Measurements from ENCODE around the gene ARID3B. TPM values are rescaled to one million over a fixed set of nuclear protein-coding genes. Genes with fewer than 3 reads are reported as not detected.

The ARID3B gene
- total and polyA plus RNA-seq, 2 of the 13 experiments (the other 11 are each of a cell fraction or from before 2014, with no cell fraction given) = 5.3 to 12.8 TPM

GRCh38 chr15:74525945-74526344 lies 15.1 kb upstream of the ARID3B start (continued):
- no peak for TF ChIP-seq MAX (IDR thresholded peaks at IDR 0.05)
- TF ChIP-seq ATF3 (CRISPR knock-in tag; IDR thresholded peaks at IDR 0.05) = no peak
- TF ChIP-seq NPAS2 (CRISPR knock-in tag; IDR thresholded peaks at IDR 0.05; ENCODE audit: borderline replicate concordance) = no peak
- no peak for TF ChIP-seq SNAPC5 (CRISPR knock-in tag; IDR thresholded peaks at IDR 0.05; ENCODE audit: borderline replicate concordance)

- peaks cover 17% of the 10 kb centered on the region for H3K4me1 ChIP-seq (ENCODE audit: insufficient read depth, low read length)
- ChIA-PET CTCF (ENCODE audit: low intra/inter-chr PET ratio, low total read pairs) (no interaction called here), POLR2A (no interaction called here)
- no peak for ATAC-seq
- H3K27ac ChIP-seq (ENCODE audit: extremely low read length, insufficient read depth, low read length) = no peak overlapping the region
- no TSS peak for BruUV-seq (replicated peaks)
- H3K9ac ChIP-seq (ENCODE audit: insufficient read depth, low read depth, low read length) = no peak overlapping the region
- FAIRE-seq = no peak
- H3K9me3 ChIP-seq (ENCODE audit: low read length) = no peaks in the 10 kb centered on the region
- in situ Hi-C loops (cut with HindIII; ENCODE audit: extremely low pct_ligation_motif_present, low pct_unique_long_range_greater_than_20kb) = no loop called here
- H3K4me2 ChIP-seq (ENCODE audit: low read depth, low read length) = no peak overlapping the region
- DNase-seq (ENCODE audit: low spot score) = no peak
- H3K4me3 ChIP-seq (replicated peaks in 1 of 3; ENCODE audit: insufficient read depth in 1 of 3, low read depth in 2 of 3, low read length in 3 of 3) = no peak overlapping the region
- H3K79me2 ChIP-seq (ENCODE audit: insufficient read depth, low read length) = no peaks in the 10 kb centered on the region
- WGBS (ENCODE audit: low lambda C conversion rate) = 79% methylated on average over 5 of the region's 5 CpGs
- intact Hi-C loops (cut with micrococcal nuclease; ENCODE audit: unreplicated experiment) = no loop called here
- no peak overlapping the region for H2AFZ ChIP-seq (ENCODE audit: low read length)
- no peaks in the 10 kb centered on the region for H4K20me1 ChIP-seq (ENCODE audit: insufficient read depth, low read length)
- H3K27me3 ChIP-seq (ENCODE audit: control insufficient read depth in 1 of 2, insufficient read depth in 2 of 2, low read length in 2 of 2) = no peaks in the 10 kb centered on the region
- H3K36me3 ChIP-seq (replicated peaks in 1 of 2; ENCODE audit: control insufficient read depth in 1 of 2, insufficient read depth in 2 of 2, low read length in 2 of 2) = no peaks in the 10 kb centered on the region
- TF ChIP-seq ZNF691 (CRISPR knock-in tag; IDR thresholded peaks at IDR 0.05; ENCODE audit: borderline replicate concordance, low read depth) = no peak
- TF ChIP-seq ZNF274 (CRISPR knock-in tag; IDR thresholded peaks at IDR 0.05) = no peak
- no peak for TF ChIP-seq NR2F1 (CRISPR knock-in tag; IDR thresholded peaks at IDR 0.05)
- no peak for TF ChIP-seq ZFP91 (CRISPR knock-in tag; IDR thresholded peaks at IDR 0.05; ENCODE audit: borderline replicate concordance)
- TF ChIP-seq SPEN (CRISPR knock-in tag; IDR thresholded peaks at IDR 0.05; ENCODE audit: low read depth) = no peak
- no peak for TF ChIP-seq PRDM10 (CRISPR knock-in tag; IDR thresholded peaks at IDR 0.05; ENCODE audit: low read depth)
- no peak for TF ChIP-seq ZNF747 (CRISPR knock-in tag; IDR thresholded peaks at IDR 0.05; ENCODE audit: borderline replicate concordance)
- no peak for TF ChIP-seq SMAD1 (CRISPR knock-in tag; IDR thresholded peaks at IDR 0.05; ENCODE audit: borderline replicate concordance, low read depth)
- TF ChIP-seq ZNF34 (CRISPR knock-in tag; IDR thresholded peaks at IDR 0.05; ENCODE audit: borderline replicate concordance) = no peak
- no peak for TF ChIP-seq CSRNP1 (CRISPR knock-in tag; IDR thresholded peaks at IDR 0.05)
Measured at GRCh38 chr15:74528876-74529275, 12.1 kb upstream of the ARID3B start.

Measured in HepG2 (cell line).